Parathyroid adenoma (tissue), 2 donors: ENCODE results near the gene LARGE1.

Experiments
- H2AFZ ChIP-seq: fragments of 300-600 bp; sonication (generic); one replicate; pipeline ENCODE4 v1.7.0; 2017; ENCODE audit warnings: antibody characterized with exemption, mild to moderate bottlenecking
- H3K27ac ChIP-seq: fragments of 300-600 bp; sonication (generic); one replicate; pipeline ENCODE4 v1.7.0; 2017
- H3K27me3 ChIP-seq: fragments of 300-600 bp; sonication (generic); one replicate; pipeline ENCODE4 v1.7.0; 2017; ENCODE audit warnings: low read length; ENCODE audit not compliant: control insufficient read depth, insufficient read depth
- H3K36me3 ChIP-seq: fragments of 300-600 bp; sonication (generic); one replicate; pipeline ENCODE4 v1.7.0; 2017; ENCODE audit warnings: low read length; ENCODE audit not compliant: control insufficient read depth, insufficient read depth
- H3K4me1 ChIP-seq: fragments of 300-600 bp; sonication (generic); one replicate; pipeline ENCODE4 v1.7.0; 2017; ENCODE audit warnings: control low read depth
- H3K4me2 ChIP-seq: fragments of 300-600 bp; sonication (generic); one replicate; pipeline ENCODE4 v1.7.0; 2017; ENCODE audit warnings: low read length
- H3K4me3 ChIP-seq: fragments of 300-600 bp; sonication (generic); one replicate; pipeline ENCODE4 v1.7.0; 2017; ENCODE audit warnings: low read depth, low read length
- H3K79me2 ChIP-seq: fragments of 300-600 bp; sonication (generic); one replicate; pipeline ENCODE4 v1.7.0; 2017; ENCODE audit warnings: control low read depth
- H3K9ac ChIP-seq: fragments of 300-600 bp; sonication (generic); one replicate; pipeline ENCODE4 v1.7.0; 2017; ENCODE audit warnings: mild to moderate bottlenecking
- H3K9me3 ChIP-seq: fragments of 300-600 bp; sonication (generic); one replicate; pipeline ENCODE4 v1.7.0; 2017; ENCODE audit warnings: low read length; ENCODE audit not compliant: control insufficient read depth
- CTCF ChIP-seq: fragments of 300-600 bp; sonication (generic); IDR thresholded peaks from one replicate; pipeline ENCODE4 v1.7.0; 2017; ENCODE audit warnings: antibody characterized with exemption, mild to moderate bottlenecking
- donor health status: primary hyperparathyroidism.

LARGE1 gene

GRCh38 chr22:33654173-33654895, 265.9 kb downstream of the LARGE1 start:
- Histone ChIP-seq H3K27me3 (no peaks in the 10 kb centered on the region), H3K27ac (no peak overlapping the region), H2AFZ (no peak overlapping the region)

DNA sequence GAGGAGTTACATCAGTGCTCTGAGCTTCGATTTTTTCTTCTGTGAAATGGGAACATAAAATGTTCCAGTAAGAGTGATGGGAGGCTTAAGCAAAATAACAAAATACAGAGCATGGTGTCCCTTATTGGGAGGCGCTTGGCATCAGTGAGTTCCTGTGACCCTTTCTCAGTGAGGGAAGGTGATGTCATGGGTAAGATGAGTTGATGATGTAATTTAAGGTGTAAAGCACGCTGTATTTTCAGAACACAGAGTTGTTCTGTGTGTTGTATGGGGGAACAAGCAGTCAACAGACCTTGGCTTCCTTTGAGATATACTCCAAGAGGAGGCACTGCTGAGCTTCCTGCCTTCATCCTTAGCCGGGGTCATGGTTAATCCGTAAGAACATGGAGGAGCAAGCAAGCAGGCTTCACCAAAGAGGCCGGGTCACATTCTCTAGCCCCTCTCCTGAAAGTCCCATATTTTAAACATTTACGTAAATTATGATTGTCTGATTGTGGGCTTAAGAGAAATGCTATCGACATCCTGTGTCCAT, 266.7 kb downstream of the LARGE1 start:
- Histone ChIP-seq H3K4me3 (no peak overlapping the region), H3K27me3 (no peaks in the 10 kb centered on the region), H3K4me2 (no peak overlapping the region), H3K9ac (no peak overlapping the region), H3K4me1 (no peaks in the 10 kb centered on the region), H3K36me3 (no peaks in the 10 kb centered on the region), H2AFZ (no peak overlapping the region), H3K27ac (no peak overlapping the region), H3K79me2 (no peaks in the 10 kb centered on the region), H3K9me3 (no peaks in the 10 kb centered on the region)
- no peak for TF ChIP-seq CTCF

More at GRCh38 chr22:33654173-33654895, 265.9 kb downstream of the LARGE1 start:
- no peaks in the 10 kb centered on the region for H3K79me2 ChIP-seq
- no peak for TF ChIP-seq CTCF
- H3K4me1 ChIP-seq: no peaks in the 10 kb centered on the region
- no peaks in the 10 kb centered on the region for H3K36me3 ChIP-seq
- no peak overlapping the region for H3K4me2 ChIP-seq
- H3K4me3 ChIP-seq: no peak overlapping the region
- no peaks in the 10 kb centered on the region for H3K9me3 ChIP-seq
- H3K9ac ChIP-seq: no peak overlapping the region

DNA sequence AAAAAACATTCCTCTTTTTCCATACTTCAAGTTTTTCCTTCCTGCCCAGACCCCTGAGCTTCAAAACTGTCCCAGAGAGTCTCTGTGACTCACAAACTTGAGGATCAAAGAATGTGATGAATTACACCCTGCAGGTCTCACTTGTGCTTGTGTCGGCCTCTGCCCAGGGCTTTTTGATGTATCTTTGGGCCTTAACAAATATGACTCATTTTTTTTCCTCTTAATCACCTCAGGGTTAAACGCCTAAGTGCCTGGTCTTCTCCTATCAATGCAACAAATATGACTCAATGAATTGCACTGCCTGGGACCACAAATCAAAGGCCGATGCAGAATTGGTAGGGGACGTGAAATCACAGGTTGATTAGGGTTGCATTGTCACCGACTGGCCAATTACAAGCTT, 267.7 kb downstream of the LARGE1 start:
- TF ChIP-seq CTCF: no peak
- Histone ChIP-seq H3K27me3 (no peaks in the 10 kb centered on the region), H3K4me1 (no peaks in the 10 kb centered on the region), H3K79me2 (no peaks in the 10 kb centered on the region), H3K4me2 (no peak overlapping the region), H3K27ac (no peak overlapping the region), H2AFZ (no peak overlapping the region), H3K9ac (no peak overlapping the region), H3K9me3 (no peaks in the 10 kb centered on the region), H3K4me3 (no peak overlapping the region), H3K36me3 (no peaks in the 10 kb centered on the region)

- no peaks in the 10 kb centered on the region for H3K79me2 ChIP-seq
- no peaks in the 10 kb centered on the region for H3K36me3 ChIP-seq
- no peak overlapping the region for H3K9ac ChIP-seq
- H3K9me3 ChIP-seq: no peaks in the 10 kb centered on the region
- H3K27me3 ChIP-seq: no peaks in the 10 kb centered on the region
- no peak overlapping the region for H3K4me3 ChIP-seq
- no peak overlapping the region for H3K27ac ChIP-seq
- no peak for TF ChIP-seq CTCF
- no peak overlapping the region for H3K4me2 ChIP-seq
- no peak overlapping the region for H2AFZ ChIP-seq
- H3K4me1 ChIP-seq: no peaks in the 10 kb centered on the region
Measured at GRCh38 chr22:33650244-33650643, 270.0 kb downstream of the LARGE1 start.

DNA sequence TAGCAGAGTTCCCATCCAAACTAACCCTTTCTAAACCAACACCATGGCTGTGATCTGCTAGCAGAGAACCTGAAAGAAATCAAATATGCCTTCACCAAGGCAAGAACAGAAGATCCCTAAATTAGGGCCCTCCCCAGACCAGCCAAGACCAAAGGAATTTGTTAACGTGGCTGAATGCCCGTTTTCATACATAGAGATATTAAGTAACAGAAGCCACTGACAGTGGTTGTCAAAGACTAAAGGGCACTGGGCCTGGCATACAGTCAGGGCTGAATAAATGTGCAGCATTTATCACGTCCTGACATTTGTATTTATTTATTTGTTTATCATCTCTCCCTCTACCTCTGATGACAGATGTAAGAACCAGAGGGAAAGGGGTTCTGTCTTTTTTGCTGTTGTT, 271.8 kb downstream of the LARGE1 start:
- no peak overlapping the region for H3K27ac ChIP-seq
- no peaks in the 10 kb centered on the region for H3K9me3 ChIP-seq
- no peaks in the 10 kb centered on the region for H3K27me3 ChIP-seq
- no peak overlapping the region for H3K4me2 ChIP-seq
- H3K9ac ChIP-seq: no peak overlapping the region
- no peaks in the 10 kb centered on the region for H3K79me2 ChIP-seq
- TF ChIP-seq CTCF: no peak
- no peak overlapping the region for H3K4me3 ChIP-seq
- H3K4me1 ChIP-seq: no peaks in the 10 kb centered on the region
- H3K36me3 ChIP-seq: no peaks in the 10 kb centered on the region
- no peak overlapping the region for H2AFZ ChIP-seq
